CD4-positive, alpha-beta T cell treated with Interleukin-6 for 4 hours (primary cell): ENCODE data around the gene ZDHHC9.

Experiments
- DNase-seq: peaks from one replicate; pipeline ENCODE4 v3.0.0-alpha.2; 2020; ENCODE audit warnings: mixed read lengths

The ZDHHC9 gene

DNA sequence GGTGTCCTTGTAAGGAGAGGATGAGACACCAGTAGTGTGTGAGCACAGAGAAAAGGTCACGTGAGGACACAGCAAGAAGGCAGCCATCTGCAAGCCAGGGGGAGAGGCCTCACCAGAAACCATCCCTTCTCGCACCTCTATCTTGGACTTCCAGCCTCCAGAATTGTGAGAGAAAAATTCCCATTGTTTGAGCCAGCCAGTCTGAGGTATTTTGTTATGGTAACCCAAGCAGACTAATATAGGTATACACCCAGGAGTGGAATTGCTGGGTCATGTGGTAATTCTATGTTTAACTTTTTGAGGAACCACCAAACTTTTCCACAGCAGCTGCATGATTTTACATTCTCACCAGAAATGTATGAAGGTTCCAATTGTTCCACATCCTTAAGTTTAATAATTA, 25.6 kb downstream of the ZDHHC9 start:
- DNase-seq, result no peak

- DNase-seq, result no peak
Observed at GRCh38 chrX:129813662-129814368, 29.9 kb downstream of the ZDHHC9 start.

- no peak for DNase-seq
Observed at GRCh38 chrX:129808829-129809796, 34.6 kb downstream of the ZDHHC9 start.

DNA sequence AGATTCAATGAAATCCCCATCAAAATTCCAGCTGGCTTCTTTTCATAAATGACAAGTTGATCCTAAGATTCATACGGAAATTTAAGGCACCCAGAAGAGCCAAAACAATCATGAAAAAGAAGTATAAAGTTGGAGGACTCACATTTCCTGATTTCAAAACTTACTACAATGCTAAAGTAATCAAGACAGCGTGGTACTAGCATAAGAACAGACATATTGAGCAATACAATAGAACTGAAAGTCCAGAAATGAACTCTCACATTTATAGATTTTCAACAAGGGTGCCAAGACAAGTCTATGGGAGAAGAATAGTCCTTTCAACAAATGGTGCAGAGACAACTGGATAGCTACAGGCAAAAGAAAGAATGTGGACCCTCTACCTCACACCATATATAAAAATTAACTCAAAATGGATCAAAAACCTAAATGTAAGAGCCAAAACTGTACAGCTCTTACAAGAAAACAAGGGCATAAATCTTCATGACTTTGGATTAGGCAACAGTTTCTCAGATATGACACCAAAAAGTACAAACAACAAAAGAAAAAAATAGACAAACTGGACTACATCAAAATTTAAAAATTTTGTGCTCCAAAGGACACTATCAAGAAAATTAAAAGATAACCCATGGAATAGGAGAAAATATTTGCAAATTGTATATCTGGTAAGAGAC, 35.4 kb downstream of the ZDHHC9 start:
- no peak for DNase-seq

DNA sequence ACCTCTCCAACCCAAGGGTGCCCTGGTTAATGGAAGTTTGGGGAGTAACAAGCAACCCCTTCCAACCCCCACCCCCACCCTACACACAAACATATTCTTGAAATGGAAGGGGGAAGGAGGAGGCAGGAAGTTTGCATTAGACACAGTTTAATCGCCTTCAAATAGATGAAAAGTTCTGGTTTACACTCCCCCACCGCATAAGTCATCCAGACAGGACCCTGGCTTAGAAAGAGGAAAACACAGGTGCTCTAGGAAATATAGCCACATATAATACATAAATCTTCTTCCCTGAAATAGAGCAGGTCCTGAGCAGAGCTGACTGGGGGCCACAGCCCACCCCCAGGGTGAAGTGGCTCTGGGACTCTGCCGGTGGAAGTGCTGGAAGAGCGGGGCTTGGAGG, 38.9 kb downstream of the ZDHHC9 start:
- DNase-seq, result no peak

GRCh38 chrX:129802863-129803262, 40.8 kb downstream of the ZDHHC9 start:
- DNase-seq, result no peak

DNA sequence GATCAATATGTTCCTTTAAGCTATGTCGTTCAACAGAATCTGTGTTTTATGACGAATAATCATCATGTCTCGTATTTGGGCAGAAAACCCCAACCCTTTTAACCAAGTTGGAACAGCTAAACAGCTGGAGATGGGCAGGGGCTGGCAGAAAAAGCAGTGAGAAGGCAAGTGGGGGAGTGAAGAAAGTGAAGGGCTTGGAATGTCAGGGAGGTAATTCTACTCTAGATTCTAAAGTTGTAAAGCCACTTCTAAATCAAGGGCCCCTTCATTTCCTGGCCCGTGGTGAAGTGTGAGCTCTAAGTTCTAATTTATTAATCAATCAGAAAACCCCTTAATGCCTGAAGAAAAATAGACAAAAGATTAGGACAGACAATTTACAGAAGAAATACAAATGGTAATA, 43.5 kb downstream of the ZDHHC9 start:
- no peak for DNase-seq

DNA sequence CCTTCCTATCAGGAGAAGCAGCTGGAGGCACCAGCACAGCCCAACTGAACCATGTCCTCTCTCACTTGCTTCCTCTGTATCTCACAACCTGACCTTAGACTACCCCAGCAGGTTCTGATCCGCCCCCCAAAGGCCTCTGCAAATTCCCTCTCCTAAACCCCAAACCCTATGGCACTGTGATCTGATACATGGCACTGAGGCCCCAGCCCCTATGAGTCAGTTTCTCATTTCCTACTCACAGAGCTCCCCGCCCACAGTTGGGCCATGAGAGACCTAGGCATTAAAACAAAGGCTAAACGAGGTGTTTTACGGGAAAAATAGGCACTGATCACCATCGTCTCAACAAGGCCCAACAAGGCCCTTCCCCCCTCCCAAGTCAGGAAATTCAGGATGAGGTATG, 44.8 kb downstream of the ZDHHC9 start:
- DNase-seq, result peak; percentile 37

- no peak for DNase-seq
Observed at GRCh38 chrX:129798456-129798855, 45.2 kb downstream of the ZDHHC9 start.

DNA sequence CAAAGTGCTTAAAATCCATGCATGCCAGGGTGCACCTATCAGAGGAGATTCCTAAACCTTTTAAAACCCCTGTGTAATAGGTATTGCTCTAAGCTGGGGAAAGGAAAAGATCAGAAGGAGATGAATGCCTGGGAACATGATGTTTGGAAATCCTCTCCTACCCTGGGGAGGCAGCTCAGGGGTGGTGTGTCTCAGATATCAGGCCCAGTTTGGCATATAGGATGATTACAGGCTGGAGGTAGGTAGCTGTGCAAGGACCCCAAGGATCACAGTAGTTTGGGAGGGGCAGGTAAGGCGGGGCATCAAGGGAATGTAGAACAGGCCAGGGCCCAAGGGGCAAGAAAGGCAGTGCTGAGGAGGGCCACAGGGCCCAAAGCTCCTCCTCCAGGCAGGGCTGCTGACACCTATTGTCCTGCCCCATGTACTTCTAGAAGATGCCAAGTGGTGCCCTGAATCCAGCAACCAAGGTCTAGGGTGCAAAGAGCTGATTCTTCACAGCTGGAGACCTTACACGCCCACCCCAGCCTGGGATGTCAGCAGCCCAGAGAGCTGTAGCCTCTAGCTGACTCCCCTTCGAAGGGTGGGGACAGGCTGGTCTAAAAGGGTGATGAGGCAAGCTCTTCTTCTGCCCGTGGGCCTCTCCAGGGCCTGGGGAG, 46.3 kb downstream of the ZDHHC9 start:
- DNase-seq, result no peak

GRCh38 chrX:129795584-129795983, 48.1 kb downstream of the ZDHHC9 start:
- no peak for DNase-seq

DNA sequence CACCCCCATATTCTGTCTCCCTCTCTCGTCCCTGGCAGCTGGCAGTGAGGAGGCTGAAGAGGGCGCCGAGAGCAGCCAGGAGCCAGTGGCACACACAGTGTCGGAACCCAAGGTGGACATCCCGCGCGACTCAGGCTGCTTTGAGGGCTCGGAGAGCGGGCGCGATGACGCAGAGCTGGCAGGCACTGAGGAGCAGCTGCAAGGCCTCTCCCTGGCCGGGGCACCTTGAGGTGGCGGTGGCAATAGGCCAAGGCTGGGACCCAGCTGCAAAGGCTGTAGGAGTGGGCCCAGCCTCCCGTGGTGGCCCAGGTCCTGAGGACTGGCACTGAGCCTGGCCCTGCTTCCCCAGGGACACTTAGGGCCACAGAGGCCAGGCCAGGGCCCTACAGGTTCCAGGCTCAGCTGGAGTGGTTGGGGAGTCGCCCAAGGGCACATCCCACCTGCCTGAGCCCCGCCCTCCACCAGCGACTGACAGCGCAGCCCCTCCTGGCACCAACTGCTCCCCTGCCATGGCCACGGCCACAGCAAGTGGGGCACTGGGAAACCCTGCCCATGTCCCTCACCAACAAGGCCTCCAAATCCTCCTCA, 50.0 kb downstream of the ZDHHC9 start:
- no peak for DNase-seq

DNA sequence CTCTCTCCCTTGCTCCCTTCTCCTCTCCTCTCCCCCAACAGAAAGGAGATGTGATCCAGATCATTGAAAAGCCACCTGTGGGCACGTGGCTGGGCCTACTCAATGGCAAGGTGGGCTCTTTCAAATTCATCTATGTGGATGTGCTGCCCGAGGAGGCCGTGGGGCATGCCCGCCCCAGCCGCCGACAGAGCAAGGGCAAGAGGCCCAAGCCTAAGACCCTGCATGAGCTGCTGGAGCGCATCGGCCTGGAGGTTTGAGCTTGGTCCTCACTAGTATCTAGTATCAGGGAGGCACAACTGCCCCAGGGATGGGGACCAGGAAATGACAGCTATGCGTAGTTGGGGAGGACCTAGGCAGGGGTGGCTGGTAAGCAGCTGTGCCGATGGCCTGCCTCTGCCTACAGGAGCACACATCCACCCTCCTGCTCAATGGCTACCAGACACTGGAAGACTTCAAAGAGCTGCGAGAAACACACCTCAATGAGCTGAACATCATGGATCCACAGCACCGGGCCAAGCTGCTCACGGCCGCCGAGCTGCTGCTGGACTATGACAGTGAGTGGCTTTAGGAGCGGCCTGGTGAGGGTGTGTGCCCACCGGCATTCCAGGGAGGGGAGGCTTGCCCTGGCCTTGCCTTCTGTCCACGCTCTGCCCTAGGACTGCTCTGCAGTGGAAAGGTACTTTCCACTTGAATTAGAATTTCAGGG, 50.9 kb downstream of the ZDHHC9 start:
- no peak for DNase-seq

GRCh38 chrX:129791961-129792570, 51.6 kb downstream of the ZDHHC9 start:
- DNase-seq, result no peak

DNA sequence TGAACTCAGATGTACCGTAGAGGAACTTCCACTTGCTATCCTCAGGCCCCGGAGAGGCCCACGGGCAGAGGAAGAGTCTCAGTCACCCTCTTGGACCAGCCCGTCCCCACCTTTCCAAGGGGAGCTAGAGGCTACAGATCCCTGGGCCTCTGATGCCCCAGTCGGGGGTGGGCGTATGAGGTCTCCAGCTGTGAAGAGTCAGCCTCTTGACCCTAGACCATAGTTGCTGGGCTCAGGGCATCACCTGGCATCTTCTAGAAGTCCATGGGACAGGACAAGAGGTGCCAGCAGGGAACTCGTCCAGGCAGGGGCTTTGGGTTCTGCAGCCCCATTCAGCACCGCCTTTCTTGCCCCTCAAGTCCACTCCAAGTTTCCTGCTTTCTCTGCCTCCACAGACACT, 52.4 kb downstream of the ZDHHC9 start:
- no peak for DNase-seq

- no peak for DNase-seq
Observed at GRCh38 chrX:129790808-129791207, 52.9 kb downstream of the ZDHHC9 start.

DNA sequence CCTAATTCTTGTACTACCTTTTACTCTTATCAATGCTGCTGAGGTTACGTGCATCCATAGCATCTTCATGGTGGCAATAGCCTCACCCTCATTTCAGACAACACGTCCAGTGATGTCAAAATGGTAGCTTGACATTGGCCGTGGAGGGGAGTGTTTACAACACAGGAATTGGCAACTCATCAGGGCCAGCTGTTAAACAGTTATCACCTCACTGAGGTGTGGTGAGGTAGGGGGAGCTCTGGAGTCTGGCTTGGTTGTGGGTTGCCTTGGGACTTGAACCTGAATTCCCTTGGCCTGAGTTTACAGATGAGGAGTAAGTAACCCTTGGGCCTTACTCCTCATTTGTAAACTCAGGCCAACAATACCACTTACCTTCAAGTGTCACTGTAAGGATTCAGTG, 53.5 kb downstream of the ZDHHC9 start:
- no peak for DNase-seq

DNA sequence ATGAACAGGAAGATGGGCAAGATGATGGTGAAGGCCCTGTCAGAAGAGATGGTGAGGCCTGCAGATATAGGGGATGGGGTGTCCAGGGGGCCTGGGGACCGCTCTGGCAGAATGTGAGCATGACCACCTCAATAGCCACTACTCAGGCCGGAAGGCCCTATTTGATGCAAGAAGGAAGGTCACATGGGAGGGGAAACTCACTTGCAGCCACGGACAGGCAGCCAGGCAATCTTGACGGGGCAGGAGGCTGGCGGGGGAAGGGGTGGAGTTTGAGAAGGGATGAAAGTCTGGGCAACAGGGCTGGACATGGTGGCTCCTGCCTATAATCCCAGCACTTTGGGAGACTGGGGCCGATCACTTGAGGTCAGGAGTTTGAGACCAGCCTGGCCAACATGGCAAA, 55.2 kb downstream of the ZDHHC9 start:
- DNase-seq, result no peak

GRCh38 chrX:129787336-129788055, 56.2 kb downstream of the ZDHHC9 start:
- no peak for DNase-seq

GRCh38 chrX:129786210-129786651, 57.5 kb downstream of the ZDHHC9 start:
- no peak for DNase-seq
